ENCODE measurements around the gene HERC2.

HERC2 gene

GRCh38 chr15:28107111-28107903, 214.7 kb downstream of the HERC2 start:
- Mint-ChIP-seq H3K27me3 (peaks cover 36 to 38% of the 10 kb centered on the region in 2 donors), H3K4me3 (peak overlapping the region; percentile 84 to 90), H3K27ac (no peak overlapping the region), H3K9me3 (no peaks in the 10 kb centered on the region), H3K36me3 (peaks cover 12 to 18% of the 10 kb centered on the region in 2 donors), H3K4me1 (peaks cover 13% of the 10 kb centered on the region in 2 donors)
- DNase-seq (no peak), ATAC-seq (replicated peaks) (peak; percentile 58 to 63)

- peaks cover 36 to 38% of the 10 kb centered on the region in 2 donors for H3K27me3 Mint-ChIP-seq
- no peak overlapping the region for H3K27ac Mint-ChIP-seq
- DNase-seq = no peak
- H3K4me1 Mint-ChIP-seq = peaks cover 13% of the 10 kb centered on the region in 2 donors
- H3K36me3 Mint-ChIP-seq = peaks cover 4 to 10% of the 10 kb centered on the region in 2 donors
- no peaks in the 10 kb centered on the region for H3K9me3 Mint-ChIP-seq
- peak overlapping the region; percentile 77 to 90 for H3K4me3 Mint-ChIP-seq
- peak; percentile 51 to 56 for ATAC-seq (replicated peaks)
These were observed 215.5 kb downstream of the HERC2 start for GRCh38 chr15:28106294-28107110.

GRCh38 chr15:28105793-28106192, 216.2 kb downstream of the HERC2 start:
- peaks cover 36 to 38% of the 10 kb centered on the region in 2 donors for H3K27me3 Mint-ChIP-seq
- no peak for DNase-seq
- peaks cover 1 to 8% of the 10 kb centered on the region in 2 donors for H3K36me3 Mint-ChIP-seq
- H3K4me1 Mint-ChIP-seq = peaks cover 13% of the 10 kb centered on the region in 2 donors
- ATAC-seq (replicated peaks) = no peak
- peak overlapping the region; percentile 46 to 77 for H3K4me3 Mint-ChIP-seq
- no peaks in the 10 kb centered on the region for H3K9me3 Mint-ChIP-seq
- H3K27ac Mint-ChIP-seq = no peak overlapping the region

- ATAC-seq (replicated peaks) (no peak), DNase-seq (no peak)
- Mint-ChIP-seq H3K27ac (no peak overlapping the region), H3K27me3 (peaks cover 40 to 41% of the 10 kb centered on the region in 2 donors), H3K4me1 (peaks cover 13 to 14% of the 10 kb centered on the region in 2 donors), H3K4me3 (peak overlapping the region; percentile 46 to 77), H3K36me3 (peaks cover 1 to 5% of the 10 kb centered on the region in 2 donors), H3K9me3 (no peaks in the 10 kb centered on the region)
These were observed 216.7 kb downstream of the HERC2 start for GRCh38 chr15:28105224-28105791.

GRCh38 chr15:28104326-28104725, 217.7 kb downstream of the HERC2 start:
- no peak for DNase-seq
- Mint-ChIP-seq H3K9me3 (no peaks in the 10 kb centered on the region), H3K36me3 (peaks cover 1 to 5% of the 10 kb centered on the region in 2 donors), H3K4me1 (peaks cover 19 to 22% of the 10 kb centered on the region in 2 donors), H3K27ac (no peak overlapping the region), H3K27me3 (peaks cover 49 to 50% of the 10 kb centered on the region in 2 donors), H3K4me3 (no peak overlapping the region)
- ATAC-seq (replicated peaks) = no peak

GRCh38 chr15:28103831-28104230, 218.1 kb downstream of the HERC2 start:
- ATAC-seq (replicated peaks) = no peak
- no peak overlapping the region for H3K27ac Mint-ChIP-seq
- peaks cover 19 to 23% of the 10 kb centered on the region in 2 donors for H3K4me1 Mint-ChIP-seq
- peaks cover 49 to 50% of the 10 kb centered on the region in 2 donors for H3K27me3 Mint-ChIP-seq
- H3K36me3 Mint-ChIP-seq = peaks cover 1 to 5% of the 10 kb centered on the region in 2 donors
- no peak overlapping the region for H3K4me3 Mint-ChIP-seq
- no peak for DNase-seq
- no peaks in the 10 kb centered on the region for H3K9me3 Mint-ChIP-seq

- no peak for ATAC-seq (replicated peaks)
- Mint-ChIP-seq H3K4me1 (peaks cover 30 to 31% of the 10 kb centered on the region in 2 donors), H3K27me3 (peaks cover 56 to 67% of the 10 kb centered on the region in 2 donors), H3K27ac (no peak overlapping the region), H3K4me3 (no peak overlapping the region), H3K36me3 (peaks cover 1 to 5% of the 10 kb centered on the region in 2 donors), H3K9me3 (no peaks in the 10 kb centered on the region)
- no peak for DNase-seq
These were observed 220.0 kb downstream of the HERC2 start for GRCh38 chr15:28101983-28102441.

- Mint-ChIP-seq H3K4me1 (peaks cover 31% of the 10 kb centered on the region in 2 donors), H3K4me3 (no peak overlapping the region), H3K36me3 (peaks cover 1 to 5% of the 10 kb centered on the region in 2 donors), H3K27me3 (peaks cover 55 to 66% of the 10 kb centered on the region in 2 donors), H3K9me3 (no peaks in the 10 kb centered on the region), H3K27ac (no peak overlapping the region)
- ATAC-seq (replicated peaks) (no peak), DNase-seq (no peak)
These were observed 220.8 kb downstream of the HERC2 start for GRCh38 chr15:28101201-28101600.

- Mint-ChIP-seq H3K4me1 (peaks cover 28 to 31% of the 10 kb centered on the region in 2 donors), H3K4me3 (no peak overlapping the region), H3K36me3 (peaks cover 0 to 1% of the 10 kb centered on the region in 2 donors), H3K27ac (no peak overlapping the region), H3K27me3 (peaks cover 53 to 66% of the 10 kb centered on the region in 2 donors), H3K9me3 (no peaks in the 10 kb centered on the region)
- no peak for DNase-seq
- ATAC-seq (replicated peaks) = no peak
These were observed 221.3 kb downstream of the HERC2 start for GRCh38 chr15:28100516-28101195.

- H3K9me3 Mint-ChIP-seq = no peaks in the 10 kb centered on the region
- H3K27ac Mint-ChIP-seq = no peak overlapping the region
- H3K4me1 Mint-ChIP-seq = peaks cover 23 to 31% of the 10 kb centered on the region in 2 donors
- no peaks in the 10 kb centered on the region for H3K36me3 Mint-ChIP-seq
- ATAC-seq (replicated peaks) = no peak
- H3K27me3 Mint-ChIP-seq = peaks cover 43 to 57% of the 10 kb centered on the region in 2 donors
- H3K4me3 Mint-ChIP-seq = peak overlapping the region; percentile 11 to 22
- DNase-seq = no peak
These were observed 222.3 kb downstream of the HERC2 start for GRCh38 chr15:28099555-28100140.

- DNase-seq (no peak), ATAC-seq (replicated peaks) (peak in 1 of 2 donors; percentile 11)
- Mint-ChIP-seq H3K4me1 (peaks cover 23 to 33% of the 10 kb centered on the region in 2 donors), H3K27me3 (peaks cover 38 to 57% of the 10 kb centered on the region in 2 donors), H3K9me3 (no peaks in the 10 kb centered on the region), H3K36me3 (peaks cover 0 to under 1% of the 10 kb centered on the region in 2 donors), H3K27ac (no peak within 1 kb of the TSS), H3K4me3 (peak within 1 kb of the TSS; percentile 11 to 22)
These were observed 223.0 kb downstream of the HERC2 start, which contains the start of gene OCA2 for GRCh38 chr15:28098766-28099554. OCA2 (minus strand) TSS chr15:28099315; CDS start chr15:28081874, 17,441 bp downstream.

- no peak overlapping the region for H3K4me3 Mint-ChIP-seq
- no peaks in the 10 kb centered on the region for H3K9me3 Mint-ChIP-seq
- H3K27ac Mint-ChIP-seq = no peak overlapping the region
- H3K4me1 Mint-ChIP-seq = peaks cover 29 to 37% of the 10 kb centered on the region in 2 donors
- peaks cover 41 to 57% of the 10 kb centered on the region in 2 donors for H3K27me3 Mint-ChIP-seq
- peaks cover 0 to 3% of the 10 kb centered on the region in 2 donors for H3K36me3 Mint-ChIP-seq
- no peak for DNase-seq
- ATAC-seq (replicated peaks) = no peak
These were observed 223.6 kb downstream of the HERC2 start for GRCh38 chr15:28098360-28098765.
